Superior temporal gyrus (tissue), 1 donor: Measurements from ENCODE around the gene IFNA6.
A peak's percentile ranks its signal among the peaks of the same experiment; 100 is the strongest.
"Not testable (repeated sequence)": the region's sequence is repeated elsewhere in the genome, so short reads cannot be mapped to it uniquely, and the experiment has no call there.

ENCODE experiments used
- DNase-seq: peaks from one replicate; pipeline ENCODE4 v3.0.0-alpha.2; 2016; ENCODE audit errors: extremely low spot score

The IFNA6 gene

DNA sequence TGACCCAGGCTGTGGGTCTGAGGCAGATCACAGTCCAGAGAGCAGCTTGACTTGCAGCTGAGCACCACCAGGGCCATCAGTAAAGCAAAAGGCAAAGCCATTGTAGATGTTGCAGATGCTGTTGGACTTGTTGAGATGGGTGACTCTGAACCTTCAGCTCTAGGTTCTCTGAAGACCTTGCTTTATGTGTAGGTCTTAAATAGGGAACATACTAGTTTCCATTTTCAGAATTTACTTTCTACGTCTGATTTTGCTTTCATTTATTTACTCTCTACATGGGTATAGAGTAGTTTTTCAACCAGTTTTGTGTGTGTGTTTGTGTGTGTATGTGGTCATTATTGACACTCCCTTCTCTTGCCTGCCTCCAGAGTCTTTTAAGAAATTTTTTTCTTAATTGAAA lies at the start of gene IFNA6:
Gene IFNA6, minus strand, starts transcription at position 101 of the 400 bp plus-strand sequence. Its CDS starts 0 bp downstream, at position 101.
- no peak for DNase-seq

DNA sequence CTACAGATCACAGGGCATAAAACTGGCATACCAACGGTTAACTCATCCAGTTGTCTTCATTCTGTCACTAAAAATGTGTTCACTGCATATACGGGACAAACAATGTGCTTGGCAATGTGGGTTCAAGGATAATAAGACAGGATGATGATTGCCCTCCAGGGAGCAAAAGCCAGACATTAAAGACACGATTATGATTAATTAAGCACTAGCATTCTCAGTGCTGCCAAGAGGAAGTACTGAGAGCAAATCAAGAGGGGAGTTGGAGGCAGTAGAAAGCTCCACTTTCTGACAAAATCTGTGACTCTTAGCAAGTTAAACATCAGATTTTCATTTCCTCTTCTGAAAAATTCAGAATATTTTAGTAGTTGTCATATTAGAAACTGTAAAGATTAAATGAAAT lies 49.3 kb upstream of the IFNA6 start:
- DNase-seq = no peak

- DNase-seq = no peak
These were observed 48.3 kb upstream of the IFNA6 start for GRCh38 chr9:21398955-21399489.

DNA sequence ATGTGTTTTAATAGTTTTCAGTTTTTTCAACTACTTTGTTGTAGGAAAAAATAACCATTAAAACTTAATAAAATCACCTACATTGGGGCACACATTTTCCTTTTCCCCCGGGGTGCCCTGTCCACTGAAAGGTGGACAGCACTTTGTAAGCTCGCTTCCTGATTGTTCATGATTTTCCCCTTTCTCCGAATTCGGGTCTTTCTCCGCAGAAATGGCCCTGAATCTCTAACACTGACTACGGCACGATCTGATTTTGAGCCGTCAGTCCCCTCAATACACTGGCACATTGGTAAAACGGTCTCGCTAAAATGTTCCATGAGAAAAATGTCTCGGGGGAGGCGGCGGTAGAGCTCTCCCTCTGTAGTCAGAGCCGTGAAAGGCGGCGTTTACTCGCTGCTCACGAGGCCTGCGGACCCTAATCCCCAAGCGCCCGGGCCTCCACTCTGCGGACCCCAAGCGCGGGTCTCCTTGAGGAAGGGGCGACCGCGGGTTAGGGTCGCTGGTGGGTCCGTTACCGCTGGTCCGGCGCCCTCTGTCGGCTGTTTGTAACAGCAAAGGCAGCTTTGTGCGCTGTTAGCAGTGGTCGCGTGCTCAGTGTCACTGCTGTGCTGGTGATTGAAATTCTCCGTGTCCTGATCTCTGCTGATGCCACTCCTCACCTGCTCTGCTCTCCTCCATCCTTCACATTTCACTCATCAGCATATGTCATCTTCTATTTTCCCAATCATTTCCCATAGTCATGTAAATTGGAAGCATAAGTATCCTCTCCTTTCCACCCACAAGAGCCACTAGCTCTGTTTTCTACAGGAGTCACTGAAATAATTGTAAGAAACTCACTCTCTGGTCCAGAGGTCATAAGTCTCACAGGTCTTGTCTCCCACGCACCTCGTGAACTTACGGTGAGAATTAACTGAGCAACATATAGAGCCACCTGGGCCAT lies 45.4 kb upstream of the IFNA6 start:
- DNase-seq = peak; percentile 76

GRCh38 chr9:21392270-21392669 lies 41.6 kb upstream of the IFNA6 start:
- DNase-seq = no peak

DNA sequence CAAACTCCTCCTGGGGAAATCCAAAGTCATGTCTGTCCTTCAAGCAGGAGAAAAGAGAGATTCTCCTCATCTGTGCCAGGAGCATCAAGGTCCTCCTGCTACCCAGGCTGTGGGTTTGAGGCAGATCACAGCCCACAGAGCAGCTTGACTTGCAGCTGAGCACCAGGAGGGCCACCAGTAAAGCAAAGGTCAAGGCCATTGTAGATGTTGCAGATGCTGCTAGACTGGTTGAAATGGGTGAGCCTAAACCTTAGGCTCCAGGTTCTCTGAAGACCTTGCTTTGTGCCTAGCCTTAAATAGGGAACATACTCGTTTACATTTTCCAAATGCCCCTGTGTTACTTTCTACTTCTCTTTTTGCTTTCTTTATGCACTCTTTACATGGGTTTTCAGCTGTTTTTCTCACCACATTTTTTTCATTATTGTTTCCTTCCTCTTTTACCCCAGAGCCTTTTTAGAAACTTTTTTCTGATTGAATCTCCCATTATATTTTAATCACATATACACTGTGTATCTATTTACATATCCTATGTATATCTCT lies 34.5 kb upstream of the IFNA6 start, which contains the start of gene IFNA2:
Gene IFNA2, minus strand, starts transcription at position 268 of the 540 bp plus-strand sequence. Its CDS starts 69 bp downstream, at position 199.
- DNase-seq = no peak

DNA sequence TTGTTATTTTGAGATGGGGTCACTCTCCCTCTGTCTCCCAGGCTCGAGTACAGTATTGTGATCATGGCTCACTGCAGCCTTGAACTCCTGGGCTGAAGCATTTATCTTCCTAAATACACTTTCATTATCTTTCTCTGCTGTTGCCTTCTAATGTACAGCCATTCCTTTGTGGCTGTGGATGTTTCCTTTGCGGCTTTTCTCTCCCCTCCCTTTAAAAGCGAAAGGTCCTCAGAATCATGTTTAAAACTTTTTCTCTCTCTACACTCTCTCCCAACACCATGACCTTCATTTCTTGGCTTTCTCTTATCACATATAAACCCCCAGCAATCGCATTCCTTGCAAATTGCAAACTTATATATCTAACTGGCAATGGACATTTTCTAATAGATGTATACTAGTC lies 32.9 kb upstream of the IFNA6 start:
- DNase-seq = no peak

DNA sequence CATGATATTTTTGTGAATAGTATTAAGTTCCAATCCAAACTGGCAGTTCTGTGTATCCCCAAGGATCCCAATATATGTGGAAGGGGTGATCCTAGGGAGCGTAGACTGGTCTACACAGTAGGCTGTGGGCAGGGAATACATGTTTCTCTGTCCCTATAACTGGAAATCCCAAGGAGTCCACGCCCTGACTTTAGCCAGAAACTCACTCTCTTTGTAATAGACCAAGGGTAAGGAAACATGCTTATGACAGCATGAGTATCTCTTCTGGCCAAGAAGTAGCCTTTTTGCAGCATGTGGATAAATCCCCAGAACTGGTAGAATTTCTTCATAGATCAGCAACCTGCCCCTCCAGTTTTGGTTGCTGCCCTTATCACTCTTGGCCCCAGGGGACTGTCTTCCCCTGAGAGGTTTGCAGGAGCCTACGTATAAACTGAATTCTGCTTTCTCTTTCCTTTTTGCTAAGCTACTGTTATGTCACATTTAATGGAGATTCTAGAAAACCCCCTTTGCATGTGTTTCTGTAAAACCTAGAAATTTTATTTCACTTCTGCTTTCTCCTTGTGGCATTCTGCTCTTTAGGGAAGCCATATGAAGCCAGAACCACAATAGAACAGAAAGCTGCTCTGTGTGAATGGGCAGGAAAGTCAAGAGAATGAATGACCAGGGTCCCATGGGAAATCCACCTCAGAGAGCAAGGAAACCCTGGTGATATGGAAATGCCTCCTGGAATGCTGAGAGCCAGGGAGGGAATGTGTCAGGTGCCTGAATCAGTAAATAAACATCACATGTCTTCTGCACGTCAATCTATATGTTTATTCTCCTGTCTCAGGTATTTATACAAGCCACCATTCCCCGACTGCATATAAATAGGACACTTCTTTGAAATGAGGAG lies 31.0 kb upstream of the IFNA6 start:
- no peak for DNase-seq

DNA sequence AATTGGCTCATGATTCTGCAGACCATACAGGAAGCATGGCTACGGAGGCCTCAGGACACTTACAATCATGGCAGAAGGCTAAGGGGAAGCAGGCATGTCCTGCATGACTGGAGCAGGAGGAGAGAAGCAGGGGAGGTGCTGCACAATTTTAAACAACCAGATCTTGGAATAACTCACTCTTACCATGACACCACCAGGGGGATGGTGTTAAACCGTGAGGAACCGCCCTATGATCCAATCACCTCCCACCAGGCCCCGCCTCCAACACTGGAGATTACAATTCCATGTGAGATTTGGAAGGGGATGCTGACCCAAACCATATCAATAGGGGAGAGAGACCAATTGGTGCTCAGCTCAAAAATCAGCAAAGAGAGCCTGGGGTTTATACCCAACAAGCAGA lies 20.8 kb upstream of the IFNA6 start:
- DNase-seq = not testable (repeated sequence)

DNA sequence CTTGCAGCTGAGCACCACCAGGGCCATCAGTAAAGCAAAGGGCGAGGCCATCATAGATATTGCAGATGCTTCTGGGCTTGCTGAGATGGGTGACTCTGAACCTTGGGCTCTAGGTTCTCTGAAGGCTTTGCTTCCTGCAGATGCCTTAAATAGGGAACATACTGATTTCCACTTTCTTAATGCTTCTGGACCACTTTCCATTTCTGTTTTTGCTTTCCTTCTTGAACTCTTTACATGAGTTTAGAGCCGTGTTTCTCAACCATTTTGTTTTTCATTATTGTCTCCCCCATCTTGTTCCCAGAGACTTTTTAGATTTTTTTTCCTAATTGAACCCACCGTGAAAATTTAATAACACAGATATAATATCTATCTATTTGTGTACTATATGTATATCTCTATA lies 17.3 kb upstream of the IFNA6 start, which contains the start of gene IFNA13:
Gene IFNA13, minus strand, starts transcription at position 101 of the 400 bp plus-strand sequence. Its CDS starts 47 bp downstream, at position 54.
- DNase-seq = no peak

- not testable (repeated sequence) for DNase-seq
These were observed 16.5 kb upstream of the IFNA6 start for GRCh38 chr9:21367169-21367568.

GRCh38 chr9:21362287-21362686 lies 11.6 kb upstream of the IFNA6 start:
- DNase-seq = no peak

DNA sequence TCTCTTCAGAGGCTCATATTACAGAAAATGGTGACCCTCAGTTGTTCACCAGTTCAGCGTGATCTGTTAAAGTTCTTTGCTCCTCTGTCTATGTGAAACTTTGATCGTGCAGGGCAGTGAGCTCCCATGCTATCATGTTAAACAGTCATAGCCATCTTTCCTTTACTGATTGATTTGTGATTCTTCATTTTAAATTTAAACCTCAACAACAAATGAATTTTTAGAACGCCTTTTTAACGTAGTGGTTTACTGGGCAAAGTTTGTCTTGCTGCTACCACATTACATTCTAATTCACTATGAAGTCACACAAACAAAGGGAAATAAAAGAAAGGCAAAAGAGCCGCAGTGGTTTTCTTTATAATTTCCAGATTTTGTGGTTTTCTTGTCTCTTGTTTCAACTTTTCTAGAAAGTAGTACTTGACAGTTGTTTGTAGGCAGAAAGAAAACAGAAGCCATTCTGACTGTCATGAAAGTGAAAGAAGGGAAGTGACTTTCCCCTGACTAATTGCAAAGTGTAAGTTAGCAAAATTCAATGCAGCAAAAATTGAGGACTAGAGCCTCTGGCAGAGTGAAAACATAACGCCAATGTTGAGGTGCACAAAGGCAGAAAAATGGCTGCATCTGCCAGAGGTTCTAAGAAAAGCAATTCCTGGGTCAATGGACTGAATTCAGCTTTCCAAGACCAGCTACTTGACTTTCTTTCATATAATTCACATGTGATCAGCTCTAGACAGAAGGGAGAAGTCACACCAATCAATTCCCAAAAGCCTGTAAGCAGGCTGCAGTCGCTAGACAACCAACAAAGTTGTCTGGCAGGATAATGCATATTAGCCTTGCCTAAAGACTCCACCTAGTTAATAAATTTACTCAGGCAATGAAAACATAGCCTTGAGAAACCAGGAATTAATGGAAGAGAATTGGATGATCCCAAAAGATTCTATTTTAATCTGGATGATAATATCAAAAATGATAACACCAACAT lies 7.1 kb upstream of the IFNA6 start:
- DNase-seq = peak; percentile 16

DNA sequence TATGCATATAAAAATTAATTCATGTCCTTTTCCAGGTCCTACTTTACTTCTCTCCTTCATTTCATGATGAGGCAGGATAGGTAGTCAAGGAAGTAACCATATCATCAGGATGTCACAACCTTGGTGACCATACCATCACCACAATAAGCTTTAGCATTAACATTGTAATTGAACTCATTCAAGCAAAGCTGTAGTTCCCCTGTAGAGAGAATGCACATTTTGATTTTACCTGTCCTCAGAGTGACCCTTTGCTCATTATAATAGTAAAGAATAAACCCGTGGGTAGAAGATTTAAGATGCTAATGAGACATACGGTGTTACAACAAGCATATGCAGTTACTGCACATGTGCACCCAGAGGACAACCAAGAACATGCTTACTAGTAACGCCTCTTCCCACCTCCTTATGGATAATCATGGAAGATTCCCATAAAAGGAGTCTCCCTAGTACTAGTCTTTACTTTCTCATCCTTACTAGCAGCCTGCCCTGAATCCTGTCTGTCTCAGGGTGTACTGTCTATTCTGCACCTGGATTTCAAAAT lies 2.2 kb downstream of the IFNA6 start:
- no peak for DNase-seq

- DNase-seq = no peak
These were observed 10.0 kb downstream of the IFNA6 start for GRCh38 chr9:21340735-21341134.

DNA sequence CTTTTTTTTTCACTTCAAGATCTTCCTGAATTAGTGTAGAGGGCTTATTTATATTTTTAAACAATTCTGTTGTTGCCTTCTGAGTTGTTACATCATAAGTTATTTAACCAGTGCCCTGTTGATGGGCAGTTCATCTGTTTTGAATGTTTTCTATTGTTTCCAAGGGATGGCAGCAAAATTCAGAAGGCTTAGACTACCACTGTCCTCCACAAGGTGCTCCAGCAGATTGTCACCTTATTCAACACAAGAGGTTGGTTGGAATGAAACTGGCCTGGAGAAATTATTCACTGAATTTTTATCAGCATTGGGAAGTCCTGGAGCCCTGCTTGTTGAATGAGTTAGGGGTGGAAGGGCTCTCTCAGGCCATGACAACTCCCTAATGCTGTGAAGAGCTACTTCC lies 14.2 kb downstream of the IFNA6 start:
- DNase-seq = peak; percentile 39

DNA sequence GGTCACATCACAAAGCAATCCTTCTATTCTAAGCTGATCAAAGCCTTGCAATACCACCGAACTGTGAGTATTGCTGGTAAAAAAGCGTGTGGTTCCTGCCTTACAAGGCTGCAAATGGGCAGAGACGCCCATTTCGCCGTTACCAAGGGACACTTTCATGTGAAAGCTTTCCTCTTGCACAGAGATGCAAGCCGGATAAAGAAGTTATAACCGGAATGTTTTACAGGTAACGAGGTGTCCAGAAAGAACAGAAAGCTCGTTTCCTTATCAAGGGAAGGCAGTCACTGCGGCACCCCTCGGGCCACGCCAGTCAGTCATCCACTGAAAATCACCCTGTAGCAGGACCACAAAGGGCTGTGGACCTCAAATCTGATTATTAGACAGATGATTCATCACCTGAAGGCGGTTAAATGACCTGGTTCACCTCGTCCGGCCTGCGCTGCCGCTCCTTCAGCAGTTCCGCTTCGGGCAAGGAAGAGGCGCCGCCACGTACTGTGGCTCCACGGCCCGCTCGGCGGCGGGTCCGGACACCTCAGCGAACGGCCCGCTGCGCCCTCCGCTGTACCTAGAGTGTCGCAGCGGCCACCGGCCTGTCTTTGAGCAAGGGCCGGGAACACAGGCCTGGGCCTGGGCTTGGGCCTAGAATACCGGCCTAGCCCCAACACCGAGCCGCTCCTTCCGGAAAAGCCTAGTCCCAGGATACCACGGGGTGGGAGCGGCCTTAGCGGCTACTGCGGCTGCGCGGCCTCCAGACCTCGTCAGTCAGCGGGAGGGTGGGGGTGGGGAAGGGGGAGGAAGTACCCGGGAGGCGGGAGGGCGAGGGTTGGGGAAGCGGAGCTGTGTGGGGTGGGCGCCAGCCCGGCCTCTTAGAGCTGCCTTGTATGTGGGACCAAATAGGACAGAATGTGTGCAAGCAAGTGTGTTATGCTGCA lies 15.7 kb downstream of the IFNA6 start, which contains the start of gene KLHL9:
Gene KLHL9, minus strand, starts transcription at position 704 of the 932 bp plus-strand sequence. Its CDS starts 545 bp downstream, at position 159.
- peak; percentile 95 for DNase-seq

DNA sequence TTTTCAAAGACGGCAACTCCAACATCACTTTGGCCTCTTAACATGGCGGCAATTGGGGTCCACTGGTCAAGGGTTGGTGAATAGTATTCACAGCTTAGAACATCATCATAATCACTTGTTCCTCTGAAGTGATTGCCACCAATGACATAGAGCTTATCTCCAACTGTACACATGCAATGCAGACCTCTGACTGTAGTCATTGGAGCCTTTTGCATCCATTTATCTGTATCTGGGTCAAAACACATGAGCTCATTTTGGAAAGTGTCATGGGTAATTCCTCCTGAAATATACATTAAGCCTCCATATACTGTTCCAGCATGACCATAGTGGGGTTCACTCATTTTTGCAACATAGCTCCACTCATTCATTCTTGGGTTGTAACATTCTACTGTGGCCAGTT lies 17.5 kb downstream of the IFNA6 start:
- no peak for DNase-seq
